GM21825 (cell line): ENCODE data around the gene PRR5.
"Not testable (repeated sequence)": the region's sequence is repeated elsewhere in the genome, so short reads cannot be mapped to it uniquely, and the experiment has no call there.

Experiments used
- ATAC-seq: cut with Tn5 transposase; IDR thresholded peaks from one replicate; pipeline ENCODE4 v1.9.1; 2021; ENCODE audit warnings: mild to moderate bottlenecking, moderate library complexity; ENCODE audit not compliant: unreplicated experiment

PRR5 gene

GRCh38 chr22:44673406-44673805 lies 28.6 kb upstream of the PRR5 start:
- ATAC-seq, result no peak

GRCh38 chr22:44676066-44676440 lies 26.0 kb upstream of the PRR5 start:
- ATAC-seq, result not testable (repeated sequence)

- no peak for ATAC-seq
Observed at GRCh38 chr22:44676441-44677352, 25.3 kb upstream of the PRR5 start.

- ATAC-seq, result no peak
Observed at GRCh38 chr22:44677353-44677840, 24.6 kb upstream of the PRR5 start.

- ATAC-seq, result no peak
Observed at GRCh38 chr22:44677871-44678555, 24.0 kb upstream of the PRR5 start.

- no peak for ATAC-seq
Observed at GRCh38 chr22:44678556-44679305, 23.3 kb upstream of the PRR5 start.

GRCh38 chr22:44679306-44679647 lies 22.7 kb upstream of the PRR5 start:
- not testable (repeated sequence) for ATAC-seq

GRCh38 chr22:44680058-44680457 lies 21.9 kb upstream of the PRR5 start:
- ATAC-seq, result no peak

GRCh38 chr22:44680481-44680894 lies 21.5 kb upstream of the PRR5 start:
- no peak for ATAC-seq

- no peak for ATAC-seq
Observed at GRCh38 chr22:44682556-44683168, 19.3 kb upstream of the PRR5 start.

- no peak for ATAC-seq
Observed at GRCh38 chr22:44683237-44683636, 18.8 kb upstream of the PRR5 start.

- ATAC-seq, result no peak
Observed at GRCh38 chr22:44683881-44684280, 18.1 kb upstream of the PRR5 start.

- ATAC-seq, result peak; percentile 56
Observed at GRCh38 chr22:44684506-44685383, 17.3 kb upstream of the PRR5 start.

- no peak for ATAC-seq
Observed at GRCh38 chr22:44685384-44686056, 16.5 kb upstream of the PRR5 start.

GRCh38 chr22:44686873-44687600 lies 15.0 kb upstream of the PRR5 start:
- ATAC-seq, result no peak

GRCh38 chr22:44689173-44689572 lies 12.8 kb upstream of the PRR5 start:
- ATAC-seq, result no peak

- no peak for ATAC-seq
Observed at GRCh38 chr22:44689915-44690524, 12.0 kb upstream of the PRR5 start.
